Natural killer cell treated with Interleukin-12 subunit alpha and Interleukin-12 subunit beta and Interleukin-15 and Interleukin-18, amount 100 ng/mL, for 72 hours (primary cell): ENCODE measurements around the gene TPO. TPM values are rescaled to one million over a fixed set of nuclear protein-coding genes. Genes with fewer than 3 reads are reported as not detected.

Experiments
- ATAC-seq, 2 donors: fragments of 150-1000 bp; cut with Tn5 transposase in 1 of 2; sonication (Bioruptor Pico), chemical (Tn5 transposase) in 1 of 2; 2 replicates each; pipeline ENCODE4 v1.10.0; 2021
- DNase-seq: peaks from one replicate; pipeline ENCODE4 v3.0.0; 2022; ENCODE audit warnings: low spot score
- H3K27ac Mint-ChIP-seq, 2 donors: 1 replicate in 1 of 2; 2 replicates in 1 of 2; pipeline ENCODE4 v1.8.0; 2022; ENCODE audit warnings: mixed read lengths in 2 of 2, mild to moderate bottlenecking in 1 of 2, moderate library complexity in 1 of 2
- H3K27me3 Mint-ChIP-seq, 2 donors: 1 replicate in 1 of 2; 2 replicates in 1 of 2; pipeline ENCODE4 v1.8.0; 2022; ENCODE audit warnings: mixed read lengths in 2 of 2
- H3K36me3 Mint-ChIP-seq: one replicate; pipeline ENCODE4 v1.8.0; 2022; ENCODE audit warnings: mixed read lengths
- H3K4me1 Mint-ChIP-seq, 2 donors: 1 replicate in 1 of 2; 2 replicates in 1 of 2; pipeline ENCODE4 v1.8.0; 2022; ENCODE audit warnings: low read depth in 2 of 2, mixed read lengths in 2 of 2, mild to moderate bottlenecking in 1 of 2
- H3K4me3 Mint-ChIP-seq: one replicate; pipeline ENCODE4 v1.8.0; 2022; ENCODE audit warnings: mixed read lengths
- H3K9me3 Mint-ChIP-seq: 2 replicates; pipeline ENCODE4 v1.8.0; 2022; ENCODE audit warnings: mixed read lengths
- total RNA-seq, 2 donors: library from RNA; stranded (reverse); gene quantifications; one replicate each; pipeline ENCODE4 v1.2.3, GENCODE V29; 2022

Gene TPO
- total RNA-seq, 2 donors from 2014 or later, result not detected

DNA sequence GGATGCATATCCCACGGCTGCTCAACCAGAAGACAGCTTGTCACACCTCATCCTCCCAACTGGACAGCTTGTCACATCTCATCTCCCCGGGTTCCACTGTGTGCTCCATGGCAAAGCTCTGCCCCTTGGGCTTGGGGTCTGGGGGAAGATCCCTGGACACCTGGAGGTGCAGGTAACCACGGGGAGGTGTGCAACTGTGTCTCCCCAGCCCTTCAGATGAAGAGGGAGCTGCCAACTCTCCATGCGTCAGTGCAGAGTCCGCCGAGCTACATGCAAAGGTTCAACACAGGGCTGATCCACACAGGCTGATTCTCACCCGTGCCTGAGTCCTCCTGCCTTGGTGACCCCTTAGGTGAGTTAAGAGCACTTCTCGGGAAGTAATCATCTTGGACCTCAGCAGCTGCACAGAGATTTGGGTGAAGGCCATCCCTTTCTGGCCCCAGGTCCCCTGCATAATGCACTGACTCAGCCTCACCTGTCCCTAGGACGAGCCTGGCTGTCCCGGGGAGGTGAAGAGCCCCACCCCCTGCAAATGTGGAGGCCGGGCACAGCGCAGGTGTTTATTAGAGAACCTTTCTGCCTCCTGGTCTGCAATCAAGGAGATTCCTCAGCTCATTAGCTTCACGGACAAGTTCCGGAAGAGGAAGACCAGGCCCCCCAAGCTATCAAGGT, 173.1 kb downstream of the TPO start:
- peaks cover 8% of the 10 kb centered on the region in 2 donors for H3K27me3 Mint-ChIP-seq
- H3K27ac Mint-ChIP-seq, result no peak overlapping the region
- no peak overlapping the region for H3K4me3 Mint-ChIP-seq
- H3K4me1 Mint-ChIP-seq, result peaks cover 0 to 4% of the 10 kb centered on the region in 2 donors
- DNase-seq (no peak), ATAC-seq (no peak)
- no peaks in the 10 kb centered on the region for H3K9me3 Mint-ChIP-seq
- no peaks in the 10 kb centered on the region for H3K36me3 Mint-ChIP-seq

- H3K9me3 Mint-ChIP-seq, result no peaks in the 10 kb centered on the region
- H3K4me3 Mint-ChIP-seq, result no peak overlapping the region
- ATAC-seq (peak; percentile 14 to 21), DNase-seq (no peak)
- peaks cover 6 to 8% of the 10 kb centered on the region in 2 donors for H3K27me3 Mint-ChIP-seq
- H3K36me3 Mint-ChIP-seq, result no peaks in the 10 kb centered on the region
- H3K4me1 Mint-ChIP-seq, result peaks cover 0 to 3% of the 10 kb centered on the region in 2 donors
- no peak overlapping the region for H3K27ac Mint-ChIP-seq
Measured at GRCh38 chr2:1586923-1587840, 173.9 kb downstream of the TPO start.

DNA sequence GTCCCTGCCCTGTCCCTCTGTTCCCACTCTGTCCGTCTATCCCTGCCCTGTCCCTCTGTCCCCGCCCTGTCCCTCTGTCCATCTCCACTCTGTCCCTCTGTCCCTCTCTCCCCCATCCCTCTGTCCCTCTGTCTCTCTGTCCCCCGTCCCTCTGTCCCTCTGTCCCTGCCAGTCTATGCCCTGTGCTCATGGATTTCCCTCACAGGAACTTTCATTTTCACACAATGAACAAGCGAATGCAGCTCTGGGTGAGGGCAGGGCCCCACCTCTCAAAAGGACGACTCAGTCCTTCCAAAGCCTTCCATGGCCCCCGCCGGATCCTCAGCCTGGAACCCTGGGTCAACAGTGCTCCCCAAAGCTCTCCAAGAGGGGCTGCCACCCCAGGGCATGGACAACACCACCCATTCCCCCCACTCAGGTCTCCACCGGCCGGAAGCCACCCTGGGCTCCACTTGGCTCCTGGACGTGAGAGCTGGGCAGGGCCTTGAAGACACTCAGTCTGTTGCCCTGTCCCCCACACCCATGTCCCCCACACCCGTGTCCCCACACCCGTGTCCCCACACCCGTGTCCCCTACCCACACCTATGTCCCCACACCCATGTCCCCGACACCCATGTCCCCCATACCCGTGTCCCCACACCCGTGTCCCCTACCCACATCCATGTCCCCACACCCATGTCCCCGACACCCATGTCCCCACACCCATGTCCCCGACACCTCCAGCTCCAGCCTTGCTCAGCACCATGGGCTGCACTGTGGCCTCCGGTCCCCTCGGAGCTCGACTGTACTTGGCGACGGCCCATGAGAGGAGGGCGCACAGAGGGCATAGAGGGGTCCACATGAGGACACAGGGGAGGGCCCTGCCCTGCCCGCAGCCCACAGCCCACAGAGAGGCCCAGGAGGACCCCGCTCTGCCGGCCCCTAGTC, 175.1 kb downstream of the TPO start:
- no peaks in the 10 kb centered on the region for H3K9me3 Mint-ChIP-seq
- ATAC-seq (no peak), DNase-seq (no peak)
- peaks cover 0 to 2% of the 10 kb centered on the region in 2 donors for H3K4me1 Mint-ChIP-seq
- no peaks in the 10 kb centered on the region for H3K36me3 Mint-ChIP-seq
- H3K4me3 Mint-ChIP-seq, result no peak overlapping the region
- H3K27me3 Mint-ChIP-seq, result peaks cover 6 to 8% of the 10 kb centered on the region in 2 donors
- H3K27ac Mint-ChIP-seq, result no peak overlapping the region

GRCh38 chr2:1588978-1589621, 175.8 kb downstream of the TPO start:
- Mint-ChIP-seq H3K36me3 (no peaks in the 10 kb centered on the region), H3K9me3 (no peaks in the 10 kb centered on the region), H3K4me1 (peaks cover 0 to 2% of the 10 kb centered on the region in 2 donors), H3K27ac (no peak overlapping the region), H3K27me3 (peaks cover 6 to 8% of the 10 kb centered on the region in 2 donors), H3K4me3 (no peak overlapping the region)
- DNase-seq (no peak), ATAC-seq (no peak)

DNA sequence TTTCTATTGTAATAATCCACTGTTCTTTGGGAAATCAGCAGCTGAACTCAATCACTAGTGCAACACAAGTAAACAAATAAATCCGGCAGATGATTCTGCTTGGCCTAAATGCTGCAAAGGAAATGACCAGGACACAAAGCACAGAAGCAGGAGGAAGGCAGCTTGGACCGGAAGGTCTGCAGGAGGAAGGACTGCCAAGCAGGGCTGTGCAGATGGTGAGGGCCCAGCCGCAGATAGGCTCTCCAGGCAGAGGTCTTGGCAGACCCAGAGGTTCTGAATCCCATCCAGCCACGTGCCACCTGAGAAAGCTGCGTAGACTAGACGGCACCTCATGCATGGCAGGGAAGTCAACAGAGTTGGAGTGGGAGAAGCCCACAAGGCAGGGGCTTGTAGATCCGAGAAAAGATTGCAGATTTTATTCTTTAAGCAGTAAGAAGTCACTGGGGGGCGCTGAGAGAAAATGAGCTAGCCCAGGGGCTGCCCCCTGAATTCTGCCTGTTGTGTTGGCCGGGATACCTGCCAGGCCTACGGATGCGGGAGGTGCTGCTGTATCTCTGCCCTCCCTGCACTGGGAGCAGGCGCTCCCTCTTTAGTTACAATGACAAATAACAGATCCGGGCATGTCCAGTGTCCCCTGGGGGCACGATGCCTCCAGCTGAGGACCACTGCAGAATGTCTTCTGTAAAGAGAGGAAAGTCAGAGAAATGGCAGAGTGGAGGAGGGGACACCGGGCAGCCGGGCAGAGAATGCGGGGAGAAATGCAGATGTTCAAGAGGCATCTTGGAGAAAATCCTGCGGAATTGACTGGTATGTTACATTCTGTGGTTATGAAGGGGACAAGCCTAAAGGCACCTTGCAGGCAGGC, 177.6 kb downstream of the TPO start:
- Mint-ChIP-seq H3K9me3 (no peaks in the 10 kb centered on the region), H3K4me3 (no peak overlapping the region), H3K27ac (no peak overlapping the region), H3K4me1 (peaks cover 0 to 2% of the 10 kb centered on the region in 2 donors), H3K36me3 (no peaks in the 10 kb centered on the region), H3K27me3 (peaks cover 6 to 8% of the 10 kb centered on the region in 2 donors)
- DNase-seq (no peak), ATAC-seq (no peak)

GRCh38 chr2:1591461-1591770, 178.2 kb downstream of the TPO start:
- Mint-ChIP-seq H3K36me3 (no peaks in the 10 kb centered on the region), H3K27me3 (peaks cover 6 to 8% of the 10 kb centered on the region in 2 donors), H3K4me3 (no peak overlapping the region)

More at GRCh38 chr2:1591461-1591770, 178.2 kb downstream of the TPO start:
- H3K9me3 Mint-ChIP-seq, result no peaks in the 10 kb centered on the region
- ATAC-seq, result no peak
- no peak for DNase-seq
- H3K27ac Mint-ChIP-seq, result no peak overlapping the region
- peaks cover 0 to 2% of the 10 kb centered on the region in 2 donors for H3K4me1 Mint-ChIP-seq
